IPS-15b (cell line): Measurements from ENCODE around the gene FKBP10.

Experiments
- H3K27me3 ChIP-seq: one replicate; pipeline ENCODE4 v1.6.1; 2013; ENCODE audit warnings: low read length; ENCODE audit not compliant: control insufficient read depth, insufficient read depth
- H3K36me3 ChIP-seq: one replicate; pipeline ENCODE4 v1.6.1; 2013; ENCODE audit warnings: low read length; ENCODE audit not compliant: control insufficient read depth, insufficient read depth
- H3K4me1 ChIP-seq: one replicate; pipeline ENCODE4 v1.6.1; 2013; ENCODE audit warnings: mild to moderate bottlenecking, low read length; ENCODE audit not compliant: control insufficient read depth, insufficient read depth
- H3K4me3 ChIP-seq: one replicate; pipeline ENCODE4 v1.5.1; 2013; ENCODE audit warnings: low read depth, low read length
- H3K9ac ChIP-seq: one replicate; pipeline ENCODE4 v1.6.1; 2013; ENCODE audit warnings: low read depth, mild to moderate bottlenecking, low read length
- H3K9me3 ChIP-seq: one replicate; pipeline ENCODE4 v1.6.1; 2013; ENCODE audit warnings: mild to moderate bottlenecking, low read length; ENCODE audit not compliant: control insufficient read depth, insufficient read depth

Gene FKBP10

GRCh38 chr17:41865596-41865893, 52.7 kb downstream of the FKBP10 start:
- peaks cover 20% of the 10 kb centered on the region for H3K36me3 ChIP-seq
- peaks cover 20% of the 10 kb centered on the region for H3K4me1 ChIP-seq
- H3K9me3 ChIP-seq = no peaks in the 10 kb centered on the region
- H3K4me3 ChIP-seq = peak overlapping the region; percentile 46
- no peaks in the 10 kb centered on the region for H3K27me3 ChIP-seq
- no peak overlapping the region for H3K9ac ChIP-seq

- Histone ChIP-seq H3K4me1 (peaks cover 4% of the 10 kb centered on the region), H3K9me3 (no peaks in the 10 kb centered on the region), H3K27me3 (no peaks in the 10 kb centered on the region), H3K4me3 (no peak overlapping the region), H3K9ac (no peak overlapping the region), H3K36me3 (peaks cover 44% of the 10 kb centered on the region)
Measured at GRCh38 chr17:41868568-41868967, 55.8 kb downstream of the FKBP10 start.

GRCh38 chr17:41869426-41869825, 56.6 kb downstream of the FKBP10 start:
- Histone ChIP-seq H3K4me1 (no peaks in the 10 kb centered on the region), H3K27me3 (no peaks in the 10 kb centered on the region), H3K9me3 (no peaks in the 10 kb centered on the region), H3K9ac (no peak overlapping the region), H3K36me3 (peaks cover 53% of the 10 kb centered on the region), H3K4me3 (no peak overlapping the region)

- no peak overlapping the region for H3K9ac ChIP-seq
- H3K36me3 ChIP-seq = peaks cover 53% of the 10 kb centered on the region
- H3K4me1 ChIP-seq = no peaks in the 10 kb centered on the region
- no peaks in the 10 kb centered on the region for H3K9me3 ChIP-seq
- no peaks in the 10 kb centered on the region for H3K27me3 ChIP-seq
- no peak overlapping the region for H3K4me3 ChIP-seq
Measured at GRCh38 chr17:41870097-41870496, 57.3 kb downstream of the FKBP10 start.

GRCh38 chr17:41870627-41871026, 57.8 kb downstream of the FKBP10 start:
- no peaks in the 10 kb centered on the region for H3K27me3 ChIP-seq
- H3K9me3 ChIP-seq = no peaks in the 10 kb centered on the region
- no peak overlapping the region for H3K4me3 ChIP-seq
- H3K4me1 ChIP-seq = no peaks in the 10 kb centered on the region
- H3K36me3 ChIP-seq = peaks cover 53% of the 10 kb centered on the region
- H3K9ac ChIP-seq = no peak overlapping the region

GRCh38 chr17:41871789-41872188, 59.0 kb downstream of the FKBP10 start:
- Histone ChIP-seq H3K4me3 (no peak overlapping the region), H3K9me3 (no peaks in the 10 kb centered on the region), H3K4me1 (no peaks in the 10 kb centered on the region), H3K36me3 (peaks cover 53% of the 10 kb centered on the region), H3K9ac (no peak overlapping the region), H3K27me3 (no peaks in the 10 kb centered on the region)
